Testis (tissue), 2 donors: ENCODE results near the gene TLE4.

Experiments
- POLR2A ChIP-seq: fragments of 450-650 bp; IDR thresholded peaks from one replicate; pipeline ENCODE4 v1.6.1; 2017; ENCODE audit warnings: antibody characterized with exemption, mild to moderate bottlenecking, moderate library complexity
- TF ChIP-seq, protein P1 (sequence below), 3 experiments: fragments of 450-650 bp in 2 of 3; fragments of 200-600 bp in 1 of 3; sonication (generic) in 1 of 3; IDR thresholded peaks; one replicate each; pipeline ENCODE4 v1.5.1; 2016 to 2019; ENCODE audit warnings: antibody characterized with exemption in 3 of 3, mild to moderate bottlenecking in 2 of 3, moderate library complexity in 1 of 3

DNA sequence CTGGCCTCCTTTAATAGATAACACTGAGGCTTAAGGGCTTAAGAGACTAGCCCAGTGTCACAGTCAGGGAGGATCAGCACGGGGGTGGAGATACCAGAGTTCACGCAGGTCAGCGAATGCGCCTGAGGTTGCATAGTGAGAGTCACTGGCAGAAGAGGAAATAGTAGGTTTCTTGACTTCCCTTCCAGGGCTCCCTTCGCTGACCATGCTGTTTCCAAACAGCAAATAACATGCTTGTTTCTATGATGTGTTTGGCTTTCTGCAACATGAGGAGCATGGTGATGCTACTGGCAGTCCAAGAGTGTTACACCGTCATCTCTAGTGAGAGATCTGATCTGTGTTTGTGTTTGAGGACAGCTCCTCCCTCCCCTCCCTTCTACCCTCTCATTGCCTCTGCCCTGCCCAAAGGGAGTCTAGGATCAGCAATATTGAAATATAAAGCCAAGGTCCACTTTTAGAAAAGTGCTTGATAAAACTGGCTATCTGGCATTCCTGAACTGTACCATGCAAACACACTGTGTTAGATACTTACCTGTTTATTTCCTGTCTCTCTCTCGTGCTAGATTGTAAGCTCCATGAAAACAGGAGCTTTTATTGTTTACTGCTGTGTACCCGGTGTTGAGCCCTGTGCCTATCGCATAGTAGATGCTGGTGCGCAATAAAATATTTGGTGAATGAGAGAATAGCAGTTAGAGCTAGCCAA lies 12.3 kb downstream of the TLE4 start:
- TF ChIP-seq, protein P1, sequence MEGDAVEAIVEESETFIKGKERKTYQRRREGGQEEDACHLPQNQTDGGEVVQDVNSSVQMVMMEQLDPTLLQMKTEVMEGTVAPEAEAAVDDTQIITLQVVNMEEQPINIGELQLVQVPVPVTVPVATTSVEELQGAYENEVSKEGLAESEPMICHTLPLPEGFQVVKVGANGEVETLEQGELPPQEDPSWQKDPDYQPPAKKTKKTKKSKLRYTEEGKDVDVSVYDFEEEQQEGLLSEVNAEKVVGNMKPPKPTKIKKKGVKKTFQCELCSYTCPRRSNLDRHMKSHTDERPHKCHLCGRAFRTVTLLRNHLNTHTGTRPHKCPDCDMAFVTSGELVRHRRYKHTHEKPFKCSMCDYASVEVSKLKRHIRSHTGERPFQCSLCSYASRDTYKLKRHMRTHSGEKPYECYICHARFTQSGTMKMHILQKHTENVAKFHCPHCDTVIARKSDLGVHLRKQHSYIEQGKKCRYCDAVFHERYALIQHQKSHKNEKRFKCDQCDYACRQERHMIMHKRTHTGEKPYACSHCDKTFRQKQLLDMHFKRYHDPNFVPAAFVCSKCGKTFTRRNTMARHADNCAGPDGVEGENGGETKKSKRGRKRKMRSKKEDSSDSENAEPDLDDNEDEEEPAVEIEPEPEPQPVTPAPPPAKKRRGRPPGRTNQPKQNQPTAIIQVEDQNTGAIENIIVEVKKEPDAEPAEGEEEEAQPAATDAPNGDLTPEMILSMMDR (IDR thresholded peaks at IDR 0.05), result no peak
- TF ChIP-seq POLR2A, result no peak
